Ishikawa (cell line): ENCODE data around the gene KLHDC9.

Experiments
- CEBPB ChIP-seq: IDR thresholded peaks from 2 replicates; pipeline ENCODE4 v1.6.1; 2012
- CREB1 ChIP-seq: IDR thresholded peaks from 2 replicates; pipeline ENCODE4 v1.6.1; 2012; ENCODE audit warnings: low read depth
- EGR1 ChIP-seq: IDR thresholded peaks from 2 replicates; pipeline ENCODE4 v1.6.1; 2012
- EP300 ChIP-seq: IDR thresholded peaks from 2 replicates; pipeline ENCODE4 v1.6.1; 2012; ENCODE audit warnings: borderline replicate concordance
- FOXM1 ChIP-seq: IDR thresholded peaks from 2 replicates; pipeline ENCODE4 v1.6.1; 2012; ENCODE audit warnings: low read depth, borderline replicate concordance
- NFIC ChIP-seq: IDR thresholded peaks from 2 replicates; pipeline ENCODE4 v1.6.1; 2012
- RAD21 ChIP-seq: IDR thresholded peaks from 2 replicates; pipeline ENCODE4 v1.6.1; 2012; ENCODE audit warnings: low read depth
- TAF1 ChIP-seq: IDR thresholded peaks from 2 replicates; pipeline ENCODE4 v1.6.1; 2012; ENCODE audit warnings: low read depth, mild to moderate bottlenecking
- TCF12 ChIP-seq: IDR thresholded peaks from 2 replicates; pipeline ENCODE4 v1.6.1; 2012; ENCODE audit warnings: low read depth
- TEAD4 ChIP-seq: IDR thresholded peaks from 2 replicates; pipeline ENCODE4 v1.6.1; 2012
- YY1 ChIP-seq: IDR thresholded peaks from 2 replicates; pipeline ENCODE4 v1.6.1; 2012; ENCODE audit warnings: low read depth
- ZBTB7A ChIP-seq: IDR thresholded peaks from 2 replicates; pipeline ENCODE4 v1.6.1; 2012; ENCODE audit warnings: low read depth
- TF ChIP-seq, protein P1 (sequence below): IDR thresholded peaks from 2 replicates; pipeline ENCODE4 v1.6.1; 2012; ENCODE audit warnings: low read depth, mild to moderate bottlenecking
- TF ChIP-seq, protein P2 (sequence below): IDR thresholded peaks from 2 replicates; pipeline ENCODE4 v1.6.1; 2012
- TF ChIP-seq, protein P3 (sequence below): IDR thresholded peaks from 2 replicates; pipeline ENCODE4 v1.6.1; 2012

The KLHDC9 gene

DNA sequence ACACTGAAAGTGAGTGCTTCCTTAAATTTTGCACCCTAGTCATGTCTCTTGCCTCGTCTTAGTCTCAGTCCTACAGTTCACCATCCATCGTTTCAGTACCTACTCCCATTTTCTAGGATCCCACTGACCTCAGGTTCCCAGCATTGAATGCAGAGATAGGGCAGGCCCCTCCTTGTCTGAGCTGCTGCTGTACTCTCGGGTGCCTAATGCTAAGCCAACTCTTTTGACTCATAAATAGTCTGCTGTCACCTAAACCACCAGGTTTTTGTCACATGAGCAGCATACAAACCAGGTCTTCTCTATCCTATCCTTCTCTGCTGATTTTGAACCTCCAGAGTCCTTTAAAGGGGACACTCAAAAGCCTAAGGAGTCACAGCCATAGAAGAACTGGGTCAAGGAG, 31.5 kb upstream of the KLHDC9 start:
- TF ChIP-seq CREB1 (no peak), EGR1 (no peak), TEAD4 (no peak), YY1 (no peak), CEBPB (no peak), ZBTB7A (no peak), RAD21 (no peak), EP300 (no peak)
- TF ChIP-seq, protein P1, sequence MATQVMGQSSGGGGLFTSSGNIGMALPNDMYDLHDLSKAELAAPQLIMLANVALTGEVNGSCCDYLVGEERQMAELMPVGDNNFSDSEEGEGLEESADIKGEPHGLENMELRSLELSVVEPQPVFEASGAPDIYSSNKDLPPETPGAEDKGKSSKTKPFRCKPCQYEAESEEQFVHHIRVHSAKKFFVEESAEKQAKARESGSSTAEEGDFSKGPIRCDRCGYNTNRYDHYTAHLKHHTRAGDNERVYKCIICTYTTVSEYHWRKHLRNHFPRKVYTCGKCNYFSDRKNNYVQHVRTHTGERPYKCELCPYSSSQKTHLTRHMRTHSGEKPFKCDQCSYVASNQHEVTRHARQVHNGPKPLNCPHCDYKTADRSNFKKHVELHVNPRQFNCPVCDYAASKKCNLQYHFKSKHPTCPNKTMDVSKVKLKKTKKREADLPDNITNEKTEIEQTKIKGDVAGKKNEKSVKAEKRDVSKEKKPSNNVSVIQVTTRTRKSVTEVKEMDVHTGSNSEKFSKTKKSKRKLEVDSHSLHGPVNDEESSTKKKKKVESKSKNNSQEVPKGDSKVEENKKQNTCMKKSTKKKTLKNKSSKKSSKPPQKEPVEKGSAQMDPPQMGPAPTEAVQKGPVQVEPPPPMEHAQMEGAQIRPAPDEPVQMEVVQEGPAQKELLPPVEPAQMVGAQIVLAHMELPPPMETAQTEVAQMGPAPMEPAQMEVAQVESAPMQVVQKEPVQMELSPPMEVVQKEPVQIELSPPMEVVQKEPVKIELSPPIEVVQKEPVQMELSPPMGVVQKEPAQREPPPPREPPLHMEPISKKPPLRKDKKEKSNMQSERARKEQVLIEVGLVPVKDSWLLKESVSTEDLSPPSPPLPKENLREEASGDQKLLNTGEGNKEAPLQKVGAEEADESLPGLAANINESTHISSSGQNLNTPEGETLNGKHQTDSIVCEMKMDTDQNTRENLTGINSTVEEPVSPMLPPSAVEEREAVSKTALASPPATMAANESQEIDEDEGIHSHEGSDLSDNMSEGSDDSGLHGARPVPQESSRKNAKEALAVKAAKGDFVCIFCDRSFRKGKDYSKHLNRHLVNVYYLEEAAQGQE: no peak
- TF ChIP-seq, protein P2, sequence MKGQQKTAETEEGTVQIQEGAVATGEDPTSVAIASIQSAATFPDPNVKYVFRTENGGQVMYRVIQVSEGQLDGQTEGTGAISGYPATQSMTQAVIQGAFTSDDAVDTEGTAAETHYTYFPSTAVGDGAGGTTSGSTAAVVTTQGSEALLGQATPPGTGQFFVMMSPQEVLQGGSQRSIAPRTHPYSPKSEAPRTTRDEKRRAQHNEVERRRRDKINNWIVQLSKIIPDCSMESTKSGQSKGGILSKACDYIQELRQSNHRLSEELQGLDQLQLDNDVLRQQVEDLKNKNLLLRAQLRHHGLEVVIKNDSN: no peak

DNA sequence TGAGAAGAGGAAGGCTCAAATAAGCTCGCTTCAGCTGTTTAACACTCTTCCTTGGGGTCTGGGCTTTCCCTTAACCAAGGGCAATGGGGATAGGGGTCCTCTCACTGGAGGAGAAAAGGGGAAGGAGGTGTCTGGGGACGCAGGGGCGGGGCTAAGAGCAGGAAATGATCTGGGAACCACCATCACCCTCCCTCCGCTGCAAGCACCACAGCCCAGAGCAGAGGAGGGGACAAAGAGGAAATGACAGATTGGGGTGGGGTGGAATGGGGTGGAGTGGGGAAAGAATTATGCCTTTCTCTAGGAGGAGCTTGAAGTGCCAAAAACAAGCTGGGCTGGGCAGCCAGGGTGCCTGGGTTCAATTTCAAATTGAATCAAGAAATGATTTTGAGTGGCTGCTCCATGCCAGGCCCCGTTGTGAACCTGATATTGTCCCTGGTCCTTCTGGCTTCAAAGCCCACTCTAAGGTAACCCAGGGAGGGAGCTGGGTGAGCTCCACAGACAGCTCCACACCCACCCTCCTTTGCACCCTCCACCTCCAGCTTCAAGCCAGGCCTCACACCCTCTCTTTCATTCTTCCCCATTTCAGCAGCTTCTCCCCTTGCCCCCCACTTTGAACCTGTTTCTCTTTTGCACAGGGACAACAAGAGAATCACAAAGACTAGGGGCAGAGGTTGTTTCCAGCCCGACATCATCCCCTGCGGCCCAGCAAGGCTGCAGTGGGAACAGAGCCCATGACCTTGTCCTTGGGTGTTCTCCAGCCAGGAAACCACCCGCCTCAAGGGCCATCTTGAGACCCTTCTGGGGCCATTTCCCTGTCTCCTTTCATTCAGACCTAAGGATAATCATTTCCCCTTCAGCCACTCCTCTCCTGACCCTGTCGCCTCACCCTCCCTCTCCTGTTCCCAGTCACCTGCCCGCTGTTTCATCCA, 29.6 kb upstream of the KLHDC9 start:
- TF ChIP-seq ZBTB7A (no peak), TAF1 (no peak), CEBPB (no peak), TCF12 (no peak), EP300 (no peak), EGR1 (no peak), YY1 (no peak), TEAD4 (no peak), RAD21 (no peak), CREB1 (no peak), NFIC (no peak), FOXM1 (no peak)
- TF ChIP-seq, protein P2: no peak
- TF ChIP-seq, protein P1: no peak
- TF ChIP-seq, protein P3, sequence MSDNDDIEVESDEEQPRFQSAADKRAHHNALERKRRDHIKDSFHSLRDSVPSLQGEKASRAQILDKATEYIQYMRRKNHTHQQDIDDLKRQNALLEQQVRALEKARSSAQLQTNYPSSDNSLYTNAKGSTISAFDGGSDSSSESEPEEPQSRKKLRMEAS: no peak

DNA sequence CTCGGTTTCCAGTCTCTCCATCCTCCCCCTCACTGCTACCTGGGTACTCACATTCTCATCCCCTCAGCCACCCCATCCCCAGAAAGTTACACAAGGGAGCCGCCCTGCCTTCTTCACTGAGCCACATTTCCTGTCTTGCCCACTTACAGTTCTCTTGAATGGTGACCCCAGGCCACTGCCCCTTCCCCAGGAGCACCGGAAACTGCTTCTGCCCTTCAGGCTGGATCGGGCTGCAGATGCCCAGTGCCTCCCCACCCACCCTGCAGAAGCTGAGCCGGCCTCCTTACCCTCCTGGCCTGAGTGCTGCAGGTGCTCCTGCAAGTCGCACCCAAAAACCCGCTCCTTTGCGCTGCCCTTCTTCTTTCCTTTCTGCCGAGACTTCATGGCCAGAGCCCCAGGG, 28.9 kb upstream of the KLHDC9 start:
- TF ChIP-seq NFIC (no peak), CEBPB (no peak), CREB1 (no peak), TAF1 (no peak)

DNA sequence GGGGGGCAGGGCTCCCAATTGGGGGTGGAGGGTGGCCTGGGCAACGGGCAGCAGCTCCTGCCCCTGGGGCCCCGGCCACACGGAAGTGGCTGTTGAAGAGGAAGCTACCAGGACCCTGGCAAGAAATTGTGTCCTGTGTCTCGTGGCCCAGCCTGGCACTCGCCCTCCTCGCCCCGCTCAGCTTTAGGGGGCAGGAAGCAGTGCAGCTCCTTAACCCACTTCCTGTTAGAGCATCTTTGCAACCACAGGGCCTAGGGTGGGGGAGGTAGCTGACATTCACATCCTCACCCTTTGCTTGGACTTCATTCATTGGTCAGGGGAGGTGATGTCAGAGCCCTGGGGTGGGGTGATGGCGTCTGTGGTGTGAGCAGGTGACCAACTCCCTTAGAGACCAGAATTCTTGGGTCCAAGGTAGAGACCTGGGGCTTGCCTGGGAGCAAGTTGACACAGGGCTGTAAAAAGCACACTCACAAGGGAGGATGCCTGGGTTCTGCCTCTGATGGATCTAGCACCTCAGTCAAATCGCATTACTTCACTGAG, 28.4 kb upstream of the KLHDC9 start, which contains the start of gene ARHGAP30:
Gene ARHGAP30 (minus strand): TSS at position 161 of the 540 bp plus-strand sequence. CDS start 267 bp downstream, outside the sequence.
- TF ChIP-seq ZBTB7A (no peak), FOXM1 (no peak), TCF12 (no peak), TEAD4 (no peak)
- TF ChIP-seq, protein P2: no peak

DNA sequence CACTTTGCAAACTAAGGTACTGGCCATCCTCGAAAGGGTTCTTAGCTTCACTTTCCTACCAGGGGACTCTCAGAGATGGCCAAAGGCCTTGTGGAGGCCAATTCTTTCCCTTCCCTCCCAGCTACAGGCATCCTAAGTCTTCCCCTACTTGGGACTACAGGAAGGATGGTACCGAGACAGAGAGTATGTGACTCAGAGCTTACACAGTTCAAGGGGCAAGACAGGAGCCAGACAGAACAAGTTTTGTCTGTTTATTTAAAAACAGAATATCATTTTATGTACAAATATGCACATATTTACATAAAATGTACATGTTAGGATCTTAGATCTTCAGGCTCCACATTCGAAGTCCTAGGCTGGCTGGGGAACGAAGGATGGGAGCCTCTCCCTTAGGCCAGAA, 27.4 kb upstream of the KLHDC9 start:
- TF ChIP-seq TAF1 (no peak), TCF12 (no peak), TEAD4 (no peak), ZBTB7A (no peak), YY1 (no peak), RAD21 (no peak)
- TF ChIP-seq, protein P2: no peak
- TF ChIP-seq, protein P3: no peak
- TF ChIP-seq, protein P1: no peak
